ENCODE results near the gene KRT7. TPM values are rescaled to one million over a fixed set of nuclear protein-coding genes. Genes with fewer than 3 reads are reported as not detected.
"Not testable (repeated sequence)": the region's sequence is repeated elsewhere in the genome, so short reads cannot be mapped to it uniquely, and the experiment has no call there.

KRT7 gene
- total and polyA plus RNA-seq, 5 donors from 2014 or later, result 0.56 to 1.4 TPM; not detected in 3

DNA sequence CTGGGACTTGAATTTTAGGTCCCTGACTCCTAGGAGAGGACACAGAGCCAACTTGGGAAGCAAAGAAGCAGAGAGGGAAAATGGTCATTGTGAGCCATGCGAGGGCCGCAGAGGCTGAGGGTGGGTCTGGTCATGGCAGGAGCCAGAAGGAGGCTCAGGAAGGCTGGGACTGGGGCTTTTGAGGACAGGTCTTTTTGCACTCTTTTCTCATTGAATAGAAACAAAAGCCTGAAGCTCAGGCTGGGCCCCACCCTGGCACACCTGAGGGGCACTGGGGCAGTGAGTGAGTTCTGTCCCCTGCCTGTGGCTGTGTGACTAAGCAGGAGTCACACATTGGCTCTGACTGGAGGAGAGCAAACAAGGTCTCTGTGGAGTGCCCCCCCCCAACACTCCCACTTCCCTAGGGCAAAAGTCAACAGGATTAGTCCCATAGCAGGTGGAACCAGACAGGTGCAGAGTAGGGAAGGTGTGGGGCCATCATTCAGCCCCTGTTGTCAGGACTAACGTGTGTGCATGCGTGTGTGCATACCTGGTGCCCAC, 2.8 kb downstream of the KRT7 start:
- no peak overlapping the region for H3K27ac ChIP-seq (ENCODE audit: insufficient read depth, low read length, poor library complexity, severe bottlenecking)
- Mint-ChIP-seq H3K36me3 (no peaks in the 10 kb centered on the region), H3K27me3 (peaks cover 18% of the 10 kb centered on the region), H3K4me3 (no peak overlapping the region), H3K4me1 (peaks cover 0 to 3% (median 0%) of the 10 kb centered on the region in 4 donors), H3K9me3 (peaks cover 0 to 2% (median 0%) of the 10 kb centered on the region in 7 donors), H3K27ac (no peak overlapping the region)
- H3K4me3 ChIP-seq (ENCODE audit: low read depth, low read length), result no peak overlapping the region
- ATAC-seq (ENCODE audit: low read depth in 2 of 2) (no peak), DNase-seq (no peak)
- H3K4me1 ChIP-seq (ENCODE audit: control insufficient read depth, insufficient read depth, low read length, poor library complexity, severe bottlenecking), result no peaks in the 10 kb centered on the region
- no peaks in the 10 kb centered on the region for H3K9me3 ChIP-seq (ENCODE audit: control insufficient read depth in 2 of 2, low read length in 2 of 2)
- H3K27me3 ChIP-seq (ENCODE audit: control insufficient read depth, insufficient read depth, low read length), result no peaks in the 10 kb centered on the region
- no peaks in the 10 kb centered on the region for H3K36me3 ChIP-seq (ENCODE audit: control insufficient read depth, insufficient read depth, low read length)

DNA sequence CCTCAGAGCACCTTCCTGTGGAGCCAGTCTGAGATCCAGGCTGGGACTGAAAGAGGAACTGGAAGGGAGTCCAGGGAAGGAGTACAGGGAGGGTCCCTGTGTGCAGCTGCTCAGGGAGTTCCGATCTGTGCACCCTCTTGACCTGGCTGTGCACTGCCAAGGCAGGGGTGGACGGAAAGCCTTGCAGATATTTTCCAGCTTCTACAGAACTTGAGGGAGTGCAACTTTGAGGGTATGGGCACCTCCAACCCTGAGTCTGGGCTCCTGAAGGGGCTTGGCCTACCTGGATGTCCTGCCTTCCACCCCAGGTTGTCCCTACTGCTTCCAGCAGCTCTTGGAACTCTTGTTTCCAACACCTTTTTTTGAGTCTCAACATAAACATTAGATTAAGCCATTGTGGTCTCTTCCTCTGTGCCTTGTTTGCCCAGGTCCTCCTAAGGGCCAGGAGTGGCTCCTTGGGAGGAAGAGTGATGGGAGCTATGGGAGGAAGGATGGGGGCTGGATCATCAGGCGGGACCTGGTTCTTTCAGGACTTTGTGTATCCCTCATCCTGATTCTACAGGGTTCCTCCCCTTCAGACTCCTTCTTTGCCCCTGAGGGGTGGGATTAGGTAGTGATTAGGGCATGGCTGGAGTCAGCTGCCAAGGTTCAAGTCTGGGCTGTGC, 3.5 kb downstream of the KRT7 start:
- Histone ChIP-seq H3K4me1 (ENCODE audit: control insufficient read depth, insufficient read depth, low read length, poor library complexity, severe bottlenecking) (no peaks in the 10 kb centered on the region), H3K9me3 (ENCODE audit: control insufficient read depth in 2 of 2, low read length in 2 of 2) (no peaks in the 10 kb centered on the region), H3K36me3 (ENCODE audit: control insufficient read depth, insufficient read depth, low read length) (no peaks in the 10 kb centered on the region), H3K27ac (ENCODE audit: insufficient read depth, low read length, poor library complexity, severe bottlenecking) (no peak overlapping the region), H3K4me3 (ENCODE audit: low read depth, low read length) (no peak overlapping the region), H3K27me3 (ENCODE audit: control insufficient read depth, insufficient read depth, low read length) (no peaks in the 10 kb centered on the region)
- H3K27me3 Mint-ChIP-seq, result peaks cover 18% of the 10 kb centered on the region
- no peak overlapping the region for H3K27ac Mint-ChIP-seq
- DNase-seq (no peak), ATAC-seq (ENCODE audit: low read depth in 2 of 2) (no peak)
- no peaks in the 10 kb centered on the region for H3K36me3 Mint-ChIP-seq
- H3K4me3 Mint-ChIP-seq, result no peak overlapping the region
- peaks cover 0 to 2% (median 0%) of the 10 kb centered on the region in 7 donors for H3K9me3 Mint-ChIP-seq
- H3K4me1 Mint-ChIP-seq, result peaks cover 0 to 3% (median 0%) of the 10 kb centered on the region in 4 donors

DNA sequence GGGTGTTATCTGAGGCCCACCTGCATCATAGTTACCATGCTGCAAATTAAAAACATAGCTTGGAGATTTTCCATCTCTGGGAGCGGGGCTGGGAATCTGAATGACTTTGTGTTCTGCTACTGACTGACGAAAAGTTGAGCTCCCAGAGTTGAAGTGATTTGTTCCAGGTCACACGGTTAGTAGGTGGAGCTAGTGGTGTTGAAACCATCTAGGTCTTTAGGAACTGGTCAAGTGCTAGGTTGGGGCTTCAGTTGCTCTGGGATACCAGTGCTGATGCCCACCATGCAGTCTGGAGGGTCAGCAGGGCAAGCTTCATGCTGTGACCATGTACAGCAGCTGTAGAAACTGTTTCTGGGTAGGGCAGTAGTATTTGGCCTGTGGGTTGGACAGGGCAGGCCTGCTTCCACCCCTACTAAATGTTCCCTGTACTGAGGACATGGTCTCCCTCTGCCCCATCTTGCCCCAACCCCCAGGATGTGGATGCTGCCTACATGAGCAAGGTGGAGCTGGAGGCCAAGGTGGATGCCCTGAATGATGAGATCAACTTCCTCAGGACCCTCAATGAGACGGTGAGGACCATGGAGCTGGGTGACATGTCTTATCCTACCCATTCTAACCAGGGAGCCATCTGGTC, 5.3 kb downstream of the KRT7 start:
- no peak overlapping the region for H3K4me3 ChIP-seq (ENCODE audit: low read depth, low read length)
- H3K36me3 Mint-ChIP-seq, result no peaks in the 10 kb centered on the region

DNA sequence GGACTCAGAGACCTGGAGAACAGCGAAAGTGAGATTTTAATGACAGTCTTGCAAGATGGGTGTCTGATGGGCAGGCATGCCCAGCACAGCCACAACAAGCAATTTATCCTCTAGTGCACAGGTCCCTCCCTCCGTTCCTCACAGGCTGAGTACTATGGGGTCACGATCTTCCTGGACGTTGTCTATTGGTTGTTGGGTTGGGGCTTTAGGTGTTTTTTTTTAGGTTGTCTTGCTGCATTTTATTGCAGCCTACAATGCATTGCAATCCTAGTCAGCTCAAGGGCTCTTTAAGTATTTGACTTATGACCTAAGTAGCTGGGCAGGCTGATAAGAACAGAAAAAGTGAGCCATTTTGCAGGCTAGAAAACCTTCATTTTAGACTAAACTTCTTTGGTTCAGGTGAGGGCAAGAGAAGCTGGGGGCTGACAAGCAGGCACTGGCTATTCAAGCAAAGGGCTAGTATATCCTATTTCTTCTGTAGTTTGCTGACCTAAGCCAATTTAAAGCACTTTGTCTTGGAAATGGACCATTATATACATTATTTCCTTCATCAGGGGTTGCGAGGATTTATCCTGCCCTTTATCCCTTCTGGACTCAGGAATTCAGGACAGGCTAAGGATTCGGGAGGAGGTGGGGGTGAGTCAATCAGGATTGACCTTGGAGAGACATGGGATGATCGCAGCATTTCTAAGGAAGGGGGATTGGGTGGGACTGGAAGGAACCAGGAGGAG, 6.0 kb downstream of the KRT7 start:
- no peak overlapping the region for H3K27ac ChIP-seq (ENCODE audit: insufficient read depth, low read length, poor library complexity, severe bottlenecking)
- H3K36me3 Mint-ChIP-seq, result no peaks in the 10 kb centered on the region
- no peaks in the 10 kb centered on the region for H3K9me3 ChIP-seq (ENCODE audit: control insufficient read depth in 2 of 2, low read length in 2 of 2)
- H3K27me3 ChIP-seq (ENCODE audit: control insufficient read depth, insufficient read depth, low read length), result no peaks in the 10 kb centered on the region
- H3K27me3 Mint-ChIP-seq, result peaks cover 12% of the 10 kb centered on the region
- ATAC-seq (ENCODE audit: low read depth in 2 of 2), result no peak
- H3K4me3 Mint-ChIP-seq, result no peak overlapping the region
- peaks cover 0 to 2% (median 0%) of the 10 kb centered on the region in 7 donors for H3K9me3 Mint-ChIP-seq
- no peak overlapping the region for H3K4me3 ChIP-seq (ENCODE audit: low read depth, low read length)
- peaks cover 0 to 5% (median 1%) of the 10 kb centered on the region in 4 donors for H3K4me1 Mint-ChIP-seq
- no peak overlapping the region for H3K27ac Mint-ChIP-seq
- H3K4me1 ChIP-seq (ENCODE audit: control insufficient read depth, insufficient read depth, low read length, poor library complexity, severe bottlenecking), result peaks cover 6% of the 10 kb centered on the region
- no peak for DNase-seq
- H3K36me3 ChIP-seq (ENCODE audit: control insufficient read depth, insufficient read depth, low read length), result no peaks in the 10 kb centered on the region

More for the DNA sequence above, 5.3 kb downstream of the KRT7 start:
- H3K27ac ChIP-seq (ENCODE audit: insufficient read depth, low read length, poor library complexity, severe bottlenecking), result no peak overlapping the region
- no peaks in the 10 kb centered on the region for H3K9me3 ChIP-seq (ENCODE audit: control insufficient read depth in 2 of 2, low read length in 2 of 2)
- Mint-ChIP-seq H3K9me3 (peaks cover 0 to 2% (median 0%) of the 10 kb centered on the region in 7 donors), H3K27ac (no peak overlapping the region), H3K4me1 (no peaks in the 10 kb centered on the region), H3K4me3 (no peak overlapping the region), H3K27me3 (peaks cover 18% of the 10 kb centered on the region)
- H3K27me3 ChIP-seq (ENCODE audit: control insufficient read depth, insufficient read depth, low read length), result no peaks in the 10 kb centered on the region
- no peak for ATAC-seq (ENCODE audit: low read depth in 2 of 2)
- H3K36me3 ChIP-seq (ENCODE audit: control insufficient read depth, insufficient read depth, low read length), result no peaks in the 10 kb centered on the region
- no peaks in the 10 kb centered on the region for H3K4me1 ChIP-seq (ENCODE audit: control insufficient read depth, insufficient read depth, low read length, poor library complexity, severe bottlenecking)
- DNase-seq, result no peak

DNA sequence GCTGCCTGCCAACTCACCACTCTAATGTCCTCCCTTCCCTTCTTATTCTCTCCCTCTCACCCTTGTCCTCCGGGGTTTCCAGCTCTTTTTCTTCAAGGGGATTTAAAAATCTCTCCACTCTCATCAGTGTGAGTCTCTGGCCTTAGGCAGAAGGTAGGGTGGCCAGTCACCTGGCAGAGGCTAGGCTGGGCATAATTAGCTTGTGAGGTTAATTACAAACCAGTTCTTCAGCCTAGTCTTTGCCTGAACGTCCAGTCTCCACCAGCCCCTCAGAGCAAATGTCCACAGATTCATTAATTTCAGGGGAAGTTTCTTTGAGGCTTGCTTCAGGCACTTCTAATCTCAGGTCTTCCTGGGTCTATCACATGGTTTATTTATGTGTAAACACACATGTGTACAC, 6.7 kb downstream of the KRT7 start:
- H3K4me3 Mint-ChIP-seq, result no peak overlapping the region
- H3K9me3 Mint-ChIP-seq, result no peaks in the 10 kb centered on the region
- no peaks in the 10 kb centered on the region for H3K36me3 ChIP-seq (ENCODE audit: control insufficient read depth, insufficient read depth, low read length)
- H3K4me1 Mint-ChIP-seq, result peaks cover 0 to 10% (median 2%) of the 10 kb centered on the region in 4 donors
- ATAC-seq (ENCODE audit: low read depth in 2 of 2) (no peak), DNase-seq (no peak)
- H3K27ac ChIP-seq (ENCODE audit: insufficient read depth, low read length, poor library complexity, severe bottlenecking), result no peak overlapping the region
- H3K36me3 Mint-ChIP-seq, result no peaks in the 10 kb centered on the region
- H3K4me3 ChIP-seq (ENCODE audit: low read depth, low read length), result no peak overlapping the region
- no peaks in the 10 kb centered on the region for H3K9me3 ChIP-seq (ENCODE audit: control insufficient read depth in 2 of 2, low read length in 2 of 2)
- no peaks in the 10 kb centered on the region for H3K27me3 ChIP-seq (ENCODE audit: control insufficient read depth, insufficient read depth, low read length)
- no peak overlapping the region for H3K27ac Mint-ChIP-seq
- peaks cover 7% of the 10 kb centered on the region for H3K4me1 ChIP-seq (ENCODE audit: control insufficient read depth, insufficient read depth, low read length, poor library complexity, severe bottlenecking)
- peaks cover 5% of the 10 kb centered on the region for H3K27me3 Mint-ChIP-seq

DNA sequence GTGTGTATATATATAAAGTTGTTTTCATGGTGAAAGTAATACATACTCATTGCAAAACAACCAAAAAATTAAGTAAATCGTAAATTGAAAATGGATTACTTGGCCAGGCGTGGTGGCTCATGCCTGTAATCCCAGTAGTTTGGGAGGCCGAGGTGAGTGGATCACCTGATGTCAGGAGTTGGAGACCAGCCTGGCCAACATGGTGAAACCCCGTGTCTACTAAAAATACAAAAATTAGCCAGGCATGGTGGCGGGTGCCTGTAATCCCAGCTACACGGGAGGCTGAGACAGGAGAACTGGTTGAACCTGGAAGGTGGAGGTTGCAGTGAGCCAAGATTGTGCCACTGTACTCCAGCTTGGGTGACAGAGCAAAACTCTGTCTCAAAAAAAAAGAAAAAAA, 7.2 kb downstream of the KRT7 start:
- H3K36me3 Mint-ChIP-seq; H3K36me3 ChIP-seq (ENCODE audit: control insufficient read depth, insufficient read depth, low read length); H3K9me3 Mint-ChIP-seq; H3K27me3 Mint-ChIP-seq; H3K4me1 Mint-ChIP-seq; H3K9me3 ChIP-seq (ENCODE audit: control insufficient read depth in 2 of 2, low read length in 2 of 2); DNase-seq; H3K27ac Mint-ChIP-seq; H3K4me1 ChIP-seq (ENCODE audit: control insufficient read depth, insufficient read depth, low read length, poor library complexity, severe bottlenecking); H3K4me3 ChIP-seq (ENCODE audit: low read depth, low read length); H3K27ac ChIP-seq (ENCODE audit: insufficient read depth, low read length, poor library complexity, severe bottlenecking); H3K27me3 ChIP-seq (ENCODE audit: control insufficient read depth, insufficient read depth, low read length); ATAC-seq (ENCODE audit: low read depth in 2 of 2); H3K4me3 Mint-ChIP-seq: not testable (repeated sequence)

DNA sequence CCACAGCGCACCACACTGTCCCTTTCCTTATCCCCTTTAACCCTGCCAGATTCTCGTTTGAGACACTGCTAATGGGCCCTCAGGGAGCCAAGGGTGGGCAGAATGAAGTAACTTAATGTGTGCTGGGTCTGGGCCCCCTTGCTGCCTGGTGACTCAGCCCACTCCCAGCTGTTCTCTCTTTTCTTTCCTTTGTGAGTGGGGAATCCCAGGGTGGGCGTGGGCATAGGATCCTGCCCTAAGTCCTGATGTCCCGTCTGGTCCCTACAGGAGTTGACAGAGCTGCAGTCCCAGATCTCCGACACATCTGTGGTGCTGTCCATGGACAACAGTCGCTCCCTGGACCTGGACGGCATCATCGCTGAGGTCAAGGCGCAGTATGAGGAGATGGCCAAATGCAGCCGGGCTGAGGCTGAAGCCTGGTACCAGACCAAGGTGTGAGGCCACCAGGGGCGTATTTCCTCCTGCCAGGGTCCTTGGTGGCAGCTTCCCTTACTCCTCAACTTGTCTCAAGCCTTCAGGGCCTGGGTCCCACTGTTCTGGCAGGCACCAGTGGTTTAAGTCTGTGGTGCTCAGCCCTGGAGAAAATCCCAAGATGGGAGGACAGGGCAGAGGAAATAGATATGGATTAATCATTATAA, 8.3 kb downstream of the KRT7 start:
- H3K27ac Mint-ChIP-seq, result no peak overlapping the region
- Histone ChIP-seq H3K27ac (ENCODE audit: insufficient read depth, low read length, poor library complexity, severe bottlenecking) (no peak overlapping the region), H3K4me3 (ENCODE audit: low read depth, low read length) (no peak overlapping the region), H3K36me3 (ENCODE audit: control insufficient read depth, insufficient read depth, low read length) (no peaks in the 10 kb centered on the region), H3K4me1 (ENCODE audit: control insufficient read depth, insufficient read depth, low read length, poor library complexity, severe bottlenecking) (peaks cover 7% of the 10 kb centered on the region), H3K27me3 (ENCODE audit: control insufficient read depth, insufficient read depth, low read length) (no peaks in the 10 kb centered on the region), H3K9me3 (ENCODE audit: control insufficient read depth in 2 of 2, low read length in 2 of 2) (no peaks in the 10 kb centered on the region)
- peaks cover 4% of the 10 kb centered on the region for H3K27me3 Mint-ChIP-seq
- DNase-seq, result no peak
- no peak for ATAC-seq (ENCODE audit: low read depth in 2 of 2)
- H3K36me3 Mint-ChIP-seq, result no peaks in the 10 kb centered on the region
- H3K4me1 Mint-ChIP-seq, result peaks cover 0 to 15% (median 4%) of the 10 kb centered on the region in 4 donors
- no peak overlapping the region for H3K4me3 Mint-ChIP-seq
- no peaks in the 10 kb centered on the region for H3K9me3 Mint-ChIP-seq
